NB4 (cell line): ENCODE measurements around the gene RGS14.

Source experiments
- CTCF ChIP-seq: IDR thresholded peaks from one replicate; pipeline ENCODE4 v1.5.1; 2012; ENCODE audit warnings: low read depth, low read length
- MAX ChIP-seq: IDR thresholded peaks from 2 replicates; pipeline ENCODE4 v1.6.1; 2011; ENCODE audit warnings: low read depth, low read length
- POLR2A ChIP-seq: IDR thresholded peaks from 2 replicates; pipeline ENCODE4 v1.6.1; 2011; ENCODE audit warnings: mild to moderate bottlenecking; ENCODE audit not compliant: insufficient read length; ENCODE audit errors: extremely low read depth

- TF ChIP-seq CTCF, result no peak
- TF ChIP-seq POLR2A, result no peak
- no peak for TF ChIP-seq MAX
Measured at GRCh38 chr5:177343777-177344176, 13.9 kb upstream of the RGS14 start.
